Testis (tissue), 3 donors: ENCODE measurements around the gene PSMG2. TPM values are rescaled to one million over a fixed set of nuclear protein-coding genes. Genes with fewer than 3 reads are reported as not detected.

Source experiments
- DNase-seq: peaks from one replicate; pipeline ENCODE4 v3.0.0-alpha.2; 2019
- H3K27ac ChIP-seq, 2 donors: fragments of 200-600 bp; sonication (generic); one replicate each; pipeline ENCODE4 v1.5.1; 2019
- H3K27me3 ChIP-seq: fragments of 200-600 bp; sonication (generic); one replicate; pipeline ENCODE4 v1.5.1; 2019
- H3K36me3 ChIP-seq: fragments of 200-600 bp; sonication (generic); one replicate; pipeline ENCODE4 v1.5.1; 2017; ENCODE audit warnings: low read depth; ENCODE audit errors: missing control alignments
- H3K4me1 ChIP-seq: fragments of 200-600 bp; sonication (generic); one replicate; pipeline ENCODE4 v1.5.1; 2019
- H3K4me3 ChIP-seq, 2 donors: fragments of 200-600 bp; sonication (generic); one replicate each; pipeline ENCODE4 v1.5.1; 2017 to 2019
- H3K9me3 ChIP-seq: fragments of 200-600 bp; sonication (generic); one replicate; pipeline ENCODE4 v1.5.1; 2017
- POLR2A ChIP-seq: fragments of 450-650 bp; IDR thresholded peaks from one replicate; pipeline ENCODE4 v1.6.1; 2017; ENCODE audit warnings: antibody characterized with exemption, mild to moderate bottlenecking, moderate library complexity
- WGBS, 2 donors: methylation state at CpG; one replicate each; pipeline ENCODE4 v1.1.5; 2018; 5-methylcytosine and 5-hydroxymethylcytosine counted together
- intact Hi-C: fragments of 100-400 bp; cut with DNase I; formaldehyde crosslinking; loops from one replicate; pipeline ENCODE4 v1.15.1; 2023; ENCODE audit warnings: low total_unique reads
- polyA plus RNA-seq: library from polyadenylated mRNA; stranded (reverse); fragments of 350-450 nt; fragmentation: Illumina TruSeq; extraction: RNeasy Lipid Tissue Mini Kit (QIAGEN cat#74804); gene quantifications from one replicate; pipeline ENCODE4 v1.2.3, GENCODE V29; 2014; ENCODE audit warnings: low read depth, low replicate concordance; ENCODE audit not compliant: insufficient read depth
- total RNA-seq, 2 donors: library from RNA; depleted of rRNA; stranded (reverse); fragments of >200 nt; gene quantifications; one replicate each; pipeline ENCODE4 v1.2.3, GENCODE V29; 2016
- TF ChIP-seq, protein P1 (sequence below), 3 experiments: fragments of 450-650 bp in 2 of 3; fragments of 200-600 bp in 1 of 3; sonication (generic) in 1 of 3; IDR thresholded peaks; one replicate each; pipeline ENCODE4 v1.5.1; 2016 to 2019; ENCODE audit warnings: antibody characterized with exemption in 3 of 3, mild to moderate bottlenecking in 2 of 3, moderate library complexity in 1 of 3

The PSMG2 gene
- total and polyA plus RNA-seq, 3 donors from 2014 or later = 114 to 257 (median 132) TPM

DNA sequence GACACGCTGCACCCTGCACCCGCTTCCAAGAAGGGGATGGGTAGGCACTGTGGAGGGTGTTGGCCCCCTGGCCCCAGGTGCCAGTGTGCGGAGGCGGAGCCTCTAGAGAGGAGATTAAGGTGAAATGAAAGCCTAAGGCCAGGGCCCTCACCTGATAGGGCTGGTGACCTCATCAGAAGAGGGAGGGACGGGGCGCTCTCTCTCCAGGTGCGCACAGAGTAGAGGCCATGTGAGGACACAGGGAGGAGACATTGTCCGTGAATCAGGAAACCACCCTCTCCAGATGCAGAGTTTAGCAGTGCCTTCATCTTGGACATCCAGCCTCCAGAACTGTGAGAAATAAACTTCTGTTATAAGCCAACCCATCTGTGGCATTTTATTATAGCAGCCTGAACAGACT, 62.3 kb downstream of the PSMG2 start:
- intact Hi-C loops = no loop called here
- no peak for TF ChIP-seq POLR2A
- TF ChIP-seq, protein P1, sequence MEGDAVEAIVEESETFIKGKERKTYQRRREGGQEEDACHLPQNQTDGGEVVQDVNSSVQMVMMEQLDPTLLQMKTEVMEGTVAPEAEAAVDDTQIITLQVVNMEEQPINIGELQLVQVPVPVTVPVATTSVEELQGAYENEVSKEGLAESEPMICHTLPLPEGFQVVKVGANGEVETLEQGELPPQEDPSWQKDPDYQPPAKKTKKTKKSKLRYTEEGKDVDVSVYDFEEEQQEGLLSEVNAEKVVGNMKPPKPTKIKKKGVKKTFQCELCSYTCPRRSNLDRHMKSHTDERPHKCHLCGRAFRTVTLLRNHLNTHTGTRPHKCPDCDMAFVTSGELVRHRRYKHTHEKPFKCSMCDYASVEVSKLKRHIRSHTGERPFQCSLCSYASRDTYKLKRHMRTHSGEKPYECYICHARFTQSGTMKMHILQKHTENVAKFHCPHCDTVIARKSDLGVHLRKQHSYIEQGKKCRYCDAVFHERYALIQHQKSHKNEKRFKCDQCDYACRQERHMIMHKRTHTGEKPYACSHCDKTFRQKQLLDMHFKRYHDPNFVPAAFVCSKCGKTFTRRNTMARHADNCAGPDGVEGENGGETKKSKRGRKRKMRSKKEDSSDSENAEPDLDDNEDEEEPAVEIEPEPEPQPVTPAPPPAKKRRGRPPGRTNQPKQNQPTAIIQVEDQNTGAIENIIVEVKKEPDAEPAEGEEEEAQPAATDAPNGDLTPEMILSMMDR (IDR thresholded peaks at IDR 0.05) = no peak
- 78 to 92% methylated on average over 8 of the region's 8 CpGs for WGBS, 2 donors

DNA sequence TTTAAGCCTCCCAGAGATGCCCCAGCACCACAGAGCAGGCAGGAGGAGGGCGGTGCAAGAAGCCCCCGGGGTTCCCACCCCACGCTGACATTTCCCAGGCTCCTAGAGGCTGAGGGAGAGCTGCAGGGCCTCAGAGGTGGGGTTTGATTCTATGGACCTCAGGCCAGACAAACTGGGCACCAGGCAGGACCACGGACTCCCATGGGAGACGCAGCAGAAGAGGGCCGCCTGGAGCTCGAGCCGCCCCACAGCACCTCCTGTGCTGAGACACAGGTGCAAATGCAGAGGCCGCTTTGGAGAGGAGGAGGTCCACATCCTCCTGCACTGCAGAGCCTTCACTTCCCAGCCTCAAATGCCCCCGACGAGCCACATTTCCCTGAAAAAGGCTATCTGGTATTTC, 62.7 kb downstream of the PSMG2 start:
- H3K4me1 ChIP-seq = no peaks in the 10 kb centered on the region
- H3K4me3 ChIP-seq = no peak overlapping the region
- 87 to 93% methylated on average over 7 to 11 of the region's 11 CpGs for WGBS, 2 donors
- H3K27me3 ChIP-seq = no peaks in the 10 kb centered on the region
- no peaks in the 10 kb centered on the region for H3K9me3 ChIP-seq
- no peaks in the 10 kb centered on the region for H3K36me3 ChIP-seq
- intact Hi-C loops = no loop called here
- TF ChIP-seq, protein P1 (IDR thresholded peaks at IDR 0.05) = no peak
- no peak for TF ChIP-seq POLR2A
- no peak for DNase-seq
- no peak overlapping the region for H3K27ac ChIP-seq

More for the DNA sequence above, 62.3 kb downstream of the PSMG2 start:
- H3K9me3 ChIP-seq = no peaks in the 10 kb centered on the region
- H3K27me3 ChIP-seq = no peaks in the 10 kb centered on the region
- no peak for DNase-seq
- no peaks in the 10 kb centered on the region for H3K36me3 ChIP-seq
- H3K27ac ChIP-seq = no peak overlapping the region
- no peak overlapping the region for H3K4me3 ChIP-seq
- H3K4me1 ChIP-seq = no peaks in the 10 kb centered on the region

DNA sequence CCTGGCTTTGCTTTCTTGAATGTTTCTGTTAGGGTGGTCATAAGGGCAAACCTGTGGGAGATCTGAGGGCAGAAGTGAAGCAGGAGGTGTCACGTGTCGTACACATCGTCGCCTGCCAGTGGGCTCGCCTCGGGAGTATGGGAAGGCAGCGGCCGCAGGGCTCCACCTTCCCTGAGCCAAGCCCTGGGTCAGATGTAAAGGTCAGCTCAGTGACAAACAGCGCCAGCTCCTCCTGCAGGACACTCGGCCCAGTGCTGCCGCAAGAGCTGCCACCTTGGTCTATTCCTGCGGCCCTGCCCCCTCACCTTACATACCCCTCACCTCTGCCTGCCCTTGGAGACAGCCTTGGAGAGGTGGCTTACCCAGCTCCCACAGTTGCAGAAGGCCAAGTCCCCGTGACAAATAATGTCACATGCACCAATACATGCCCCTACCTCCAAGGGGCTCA, 64.2 kb downstream of the PSMG2 start:
- DNase-seq = no peak
- WGBS, 2 donors = 56 to 62% methylated on average over 12 to 13 of the region's 13 CpGs
- Histone ChIP-seq H3K27ac (no peak overlapping the region), H3K27me3 (no peaks in the 10 kb centered on the region), H3K4me3 (no peak overlapping the region), H3K4me1 (no peaks in the 10 kb centered on the region), H3K9me3 (no peaks in the 10 kb centered on the region), H3K36me3 (no peaks in the 10 kb centered on the region)
- intact Hi-C loops = no loop called here
- TF ChIP-seq, protein P1 (IDR thresholded peaks at IDR 0.05) = no peak
- no peak for TF ChIP-seq POLR2A

DNA sequence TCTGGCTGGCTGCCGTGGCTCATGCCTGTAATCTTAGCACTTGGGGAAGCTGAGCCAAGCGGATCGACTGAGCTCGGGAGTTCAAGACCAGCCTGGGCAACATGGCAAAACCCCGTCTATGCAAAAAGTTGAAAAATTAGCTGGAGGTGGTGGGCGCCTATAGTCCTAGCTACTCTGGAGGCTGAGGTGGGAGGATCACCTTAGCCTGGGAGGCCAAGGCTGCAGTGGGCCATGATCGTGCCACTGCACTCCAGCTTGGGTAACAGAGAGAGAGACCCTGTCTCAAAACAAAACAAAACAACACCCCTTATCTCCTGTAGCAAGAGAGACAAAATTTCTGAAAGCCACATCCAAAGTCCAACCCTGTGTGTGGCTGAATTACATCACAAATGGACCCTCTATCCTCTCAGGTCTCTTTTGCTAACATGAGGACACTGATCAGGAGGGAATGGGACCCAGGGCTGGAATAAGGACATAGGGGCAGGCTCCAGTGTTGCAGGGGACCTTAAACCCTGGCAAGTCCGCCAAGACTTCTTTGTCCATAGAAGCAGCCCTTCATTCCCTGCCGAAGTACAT, 64.8 kb downstream of the PSMG2 start:
- H3K4me3 ChIP-seq = no peak overlapping the region
- no peaks in the 10 kb centered on the region for H3K4me1 ChIP-seq
- no peak for DNase-seq
- intact Hi-C loops = no loop called here
- TF ChIP-seq POLR2A = no peak
- TF ChIP-seq, protein P1 (IDR thresholded peaks at IDR 0.05) = no peak
- no peaks in the 10 kb centered on the region for H3K36me3 ChIP-seq
- no peak overlapping the region for H3K27ac ChIP-seq
- no peaks in the 10 kb centered on the region for H3K9me3 ChIP-seq
- H3K27me3 ChIP-seq = no peaks in the 10 kb centered on the region
- WGBS, 2 donors = 93 to 95% methylated on average over 9 of the region's 9 CpGs

DNA sequence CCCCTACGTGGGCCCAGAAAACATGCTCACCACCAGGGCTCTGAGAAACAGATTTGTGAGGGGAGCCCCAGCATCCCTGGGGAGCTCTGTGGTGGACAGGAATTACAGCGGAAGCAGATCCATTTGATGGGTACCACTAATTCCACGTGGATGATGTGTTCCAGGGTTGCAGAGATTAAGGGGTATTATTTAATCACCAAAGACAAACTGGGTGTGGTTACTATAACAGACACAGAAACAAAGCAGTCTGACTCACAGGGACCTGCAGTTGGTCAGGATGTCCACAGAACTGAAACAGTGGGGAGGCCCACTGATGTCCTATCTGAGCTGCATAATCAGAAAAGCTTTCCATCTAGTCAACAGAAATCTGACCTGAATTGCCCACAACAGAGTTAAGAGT, 65.8 kb downstream of the PSMG2 start:
- no peaks in the 10 kb centered on the region for H3K4me1 ChIP-seq
- intact Hi-C loops = no loop called here
- no peak for DNase-seq
- H3K27me3 ChIP-seq = no peaks in the 10 kb centered on the region
- H3K27ac ChIP-seq = no peak overlapping the region
- no peak overlapping the region for H3K4me3 ChIP-seq
- TF ChIP-seq, protein P1 (IDR thresholded peaks at IDR 0.05) = no peak
- H3K36me3 ChIP-seq = no peaks in the 10 kb centered on the region
- 75 to 90% methylated on average over 2 to 3 of the region's 3 CpGs for WGBS, 2 donors
- no peaks in the 10 kb centered on the region for H3K9me3 ChIP-seq
